Thyroid gland (tissue), 4 donors: ENCODE results near the gene GALP. TPM values are rescaled to one million over a fixed set of nuclear protein-coding genes. Genes with fewer than 3 reads are reported as not detected.
"Not testable (repeated sequence)": the region's sequence is repeated elsewhere in the genome, so short reads cannot be mapped to it uniquely, and the experiment has no call there.

ENCODE experiments used
- DNase-seq, 2 donors: peaks; one replicate each; pipeline ENCODE4 v3.0.0-alpha.2; 2019
- H3K27ac ChIP-seq, 3 donors: fragments of 200-600 bp; sonication (generic); 1 replicate in 2 of 3; 2 replicates in 1 of 3; pipeline ENCODE4 v1.5.1; 2016 to 2019; ENCODE audit warnings: mild to moderate bottlenecking in 1 of 3, moderate library complexity in 1 of 3
- H3K27me3 ChIP-seq: fragments of 200-600 bp; sonication (generic); one replicate; pipeline ENCODE4 v1.5.1; 2019
- H3K36me3 ChIP-seq, 2 donors: fragments of 200-600 bp; sonication (generic); one replicate each; pipeline ENCODE4 v1.5.1; 2016 to 2019
- H3K4me1 ChIP-seq, 2 donors: fragments of 200-600 bp; sonication (generic); one replicate each; pipeline ENCODE4 v1.5.1; 2017 to 2019
- H3K4me3 ChIP-seq, 3 donors: fragments of 200-600 bp; sonication (generic); replicated peaks in 1 of 3; 1 replicate in 2 of 3; 2 replicates in 1 of 3; pipeline ENCODE4 v1.5.1; 2016; ENCODE audit warnings: mild to moderate bottlenecking in 1 of 3
- H3K9me3 ChIP-seq: fragments of 200-600 bp; sonication (generic); one replicate; pipeline ENCODE4 v1.5.1; 2017
- CTCF ChIP-seq, 6 experiments: fragments of 200-600 bp in 3 of 6; fragments of 450-650 bp in 3 of 6; sonication (generic) in 3 of 6; IDR thresholded peaks; one replicate each; pipeline ENCODE4 v1.5.1; 2016 to 2019; ENCODE audit warnings: antibody characterized with exemption in 6 of 6, mild to moderate bottlenecking in 2 of 6, inconsistent platforms in 1 of 6, moderate library complexity in 1 of 6
- POLR2A ChIP-seq, 2 donors: fragments of 450-650 bp; IDR thresholded peaks; one replicate each; pipeline ENCODE4 v1.6.1; 2017; ENCODE audit warnings: antibody characterized with exemption in 2 of 2, mild to moderate bottlenecking in 2 of 2, moderate library complexity in 1 of 2
- WGBS, 2 donors: methylation state at CpG; one replicate each; pipeline ENCODE4 v1.1.5; 2017; 5-methylcytosine and 5-hydroxymethylcytosine counted together
- intact Hi-C: fragments of 100-400 bp; cut with DNase I; formaldehyde crosslinking; loops from one replicate; pipeline ENCODE4 v1.15.1; 2023
- total RNA-seq, 4 donors: library from RNA; depleted of rRNA; stranded (reverse); fragments of >200 nt; gene quantifications; one replicate each; pipeline ENCODE4 v1.2.3, GENCODE V29; 2016

The GALP gene
- total RNA-seq, 4 donors from 2014 or later = not detected

DNA sequence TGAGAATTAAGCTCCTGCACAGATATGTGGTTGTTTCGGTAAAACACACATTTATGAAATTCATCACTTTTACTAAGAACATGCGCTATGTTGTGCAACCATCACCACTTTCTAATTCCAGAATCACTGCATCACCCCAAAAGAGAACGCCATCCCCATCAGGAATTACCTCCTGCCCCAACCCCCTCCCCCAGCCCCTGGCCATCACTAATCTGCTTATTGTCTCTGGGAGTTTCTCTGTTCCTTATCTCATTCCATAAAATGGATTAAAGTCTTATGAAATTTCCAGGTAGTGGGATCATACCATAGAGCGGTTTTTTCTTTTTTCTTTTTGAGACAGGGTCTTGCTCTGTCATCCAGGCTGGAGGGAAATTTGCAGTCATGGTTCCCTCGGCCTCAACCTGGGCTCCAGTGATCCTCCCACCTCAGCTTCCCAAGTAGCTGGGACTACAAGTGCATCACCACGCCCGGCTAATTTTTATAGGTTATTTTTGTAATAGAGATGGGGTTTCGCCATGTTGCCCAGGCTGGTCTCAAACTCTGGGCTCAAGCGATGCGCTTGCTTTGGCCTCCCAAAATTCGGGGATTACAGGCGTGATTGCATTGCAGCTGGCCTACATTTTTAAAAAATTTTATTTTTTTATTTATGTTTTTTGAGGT lies 18.3 kb downstream of the GALP start:
- Histone ChIP-seq H3K36me3 (no peaks in the 10 kb centered on the region), H3K4me3 (no peak overlapping the region), H3K27ac (no peak overlapping the region), H3K4me1 (no peaks in the 10 kb centered on the region), H3K9me3 (no peaks in the 10 kb centered on the region), H3K27me3 (no peaks in the 10 kb centered on the region)
- intact Hi-C loops = no loop called here
- no peak for TF ChIP-seq CTCF (IDR thresholded peaks at IDR 0.05)
- TF ChIP-seq POLR2A (IDR thresholded peaks at IDR 0.05) = no peak
- DNase-seq = no peak
- WGBS, 2 donors = 81% methylated on average over 12 of the region's 12 CpGs

DNA sequence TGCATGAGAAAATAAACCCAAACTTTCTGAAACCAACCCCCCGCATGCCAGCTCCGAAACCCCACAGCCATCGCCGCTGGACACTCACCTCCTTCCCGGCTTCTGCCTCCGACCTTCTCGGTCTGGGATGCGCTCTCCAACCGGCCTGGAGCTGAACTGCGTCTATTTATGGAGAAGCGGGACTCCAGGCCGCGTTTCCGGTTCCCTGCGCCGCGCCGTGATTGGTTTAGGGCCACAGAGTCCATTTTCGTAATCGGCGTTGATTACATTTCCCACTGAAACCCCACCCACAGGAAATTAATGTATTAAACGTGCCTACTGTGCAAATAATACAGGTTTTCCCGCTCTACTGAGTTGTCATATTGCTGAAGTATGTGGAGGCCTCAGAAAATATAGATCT lies 21.8 kb downstream of the GALP start, which contains the start of gene ZSCAN5B:
TSS of gene ZSCAN5B (minus strand) at position 138 of the 400 bp plus-strand sequence. CDS start 4,731 bp downstream, outside the sequence.
- 86 to 89% methylated on average over 23 of the region's 23 CpGs for WGBS, 2 donors
- H3K27ac ChIP-seq, intact Hi-C loops, H3K9me3 ChIP-seq, DNase-seq, H3K4me1 ChIP-seq, H3K36me3 ChIP-seq, H3K27me3 ChIP-seq, H3K4me3 ChIP-seq: not testable (repeated sequence)

GRCh38 chr19:56199687-56200086 lies 23.9 kb downstream of the GALP start:
- Histone ChIP-seq H3K27ac (no peak overlapping the region), H3K4me3 (no peak overlapping the region), H3K36me3 (no peaks in the 10 kb centered on the region), H3K9me3 (no peaks in the 10 kb centered on the region), H3K27me3 (no peaks in the 10 kb centered on the region), H3K4me1 (no peaks in the 10 kb centered on the region)
- WGBS, 2 donors = 69 to 70% methylated on average over 7 of the region's 7 CpGs
- intact Hi-C loops = no loop called here
- DNase-seq = no peak
- TF ChIP-seq CTCF (IDR thresholded peaks at IDR 0.05) (no peak), POLR2A (IDR thresholded peaks at IDR 0.05) (no peak)

DNA sequence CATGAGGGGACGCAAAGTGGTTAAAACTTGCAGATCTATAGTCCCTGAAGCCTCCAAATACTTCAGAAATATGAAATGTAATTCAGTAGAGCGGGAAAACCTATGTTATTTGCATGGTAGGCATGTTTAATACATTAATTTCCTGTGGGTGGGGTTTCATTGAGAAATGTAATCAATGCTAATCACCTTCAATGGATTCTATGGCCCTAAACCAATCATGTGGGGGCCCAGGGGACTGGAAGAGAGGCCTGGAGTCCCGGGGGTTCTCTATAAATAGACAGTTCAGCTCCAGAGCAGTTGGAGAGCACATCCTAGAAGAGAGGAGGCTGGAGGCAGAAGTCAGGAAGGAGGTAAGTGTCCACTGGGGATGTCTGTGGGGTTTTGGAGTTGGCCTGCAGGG lies 26.2 kb downstream of the GALP start, which contains the start of gene ZSCAN5C:
TSS of gene ZSCAN5C (plus strand) at position 301 of the 400 bp plus-strand sequence. CDS start 3,641 bp downstream, outside the sequence.
- intact Hi-C loops = no loop called here
- Histone ChIP-seq H3K9me3 (no peaks in the 10 kb centered on the region), H3K36me3 (no peaks in the 10 kb centered on the region), H3K4me3 (no peak within 1 kb of the TSS), H3K27ac (no peak within 1 kb of the TSS), H3K4me1 (no peaks in the 10 kb centered on the region), H3K27me3 (no peaks in the 10 kb centered on the region)
- no peak for DNase-seq
- WGBS, 2 donors = 59 to 63% methylated on average over 3 of the region's 3 CpGs
- no peak for TF ChIP-seq CTCF (IDR thresholded peaks at IDR 0.05)
- no peak for TF ChIP-seq POLR2A (IDR thresholded peaks at IDR 0.05)

- WGBS, 2 donors = 61 to 72% methylated on average over 4 to 5 of the region's 5 CpGs
- H3K36me3 ChIP-seq, H3K27ac ChIP-seq, H3K9me3 ChIP-seq, intact Hi-C loops, H3K27me3 ChIP-seq, DNase-seq, H3K4me1 ChIP-seq, H3K4me3 ChIP-seq: not testable (repeated sequence)
Measured at GRCh38 chr19:56207581-56207980, 31.8 kb downstream of the GALP start.

DNA sequence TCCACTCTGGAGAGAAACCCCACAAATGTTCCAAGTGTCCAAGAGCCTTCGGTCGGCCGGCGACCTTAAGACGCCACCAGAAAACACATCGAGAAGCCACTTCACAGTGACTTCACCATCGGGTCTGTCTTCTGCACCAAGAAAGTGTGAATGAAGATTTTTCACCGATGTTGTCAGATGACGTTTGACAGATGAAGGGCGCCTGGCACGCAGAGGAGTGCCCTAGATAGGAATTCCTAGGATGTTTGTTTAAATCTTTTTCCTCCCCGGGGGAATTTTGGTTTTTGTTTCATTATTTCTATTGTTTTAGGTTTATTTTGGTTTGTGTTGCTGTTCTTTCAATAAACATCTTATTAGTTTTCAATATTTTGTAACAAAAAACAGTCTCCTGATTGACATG lies 33.3 kb downstream of the GALP start:
- no peaks in the 10 kb centered on the region for H3K4me1 ChIP-seq
- intact Hi-C loops = no loop called here
- no peak for TF ChIP-seq CTCF (IDR thresholded peaks at IDR 0.05)
- TF ChIP-seq POLR2A (IDR thresholded peaks at IDR 0.05) = no peak
- 82 to 90% methylated on average over 12 of the region's 12 CpGs for WGBS, 2 donors
- no peak overlapping the region for H3K27ac ChIP-seq
- H3K36me3 ChIP-seq = no peaks in the 10 kb centered on the region
- H3K4me3 ChIP-seq = no peak overlapping the region
- no peak for DNase-seq
- no peaks in the 10 kb centered on the region for H3K9me3 ChIP-seq
- H3K27me3 ChIP-seq = no peaks in the 10 kb centered on the region

DNA sequence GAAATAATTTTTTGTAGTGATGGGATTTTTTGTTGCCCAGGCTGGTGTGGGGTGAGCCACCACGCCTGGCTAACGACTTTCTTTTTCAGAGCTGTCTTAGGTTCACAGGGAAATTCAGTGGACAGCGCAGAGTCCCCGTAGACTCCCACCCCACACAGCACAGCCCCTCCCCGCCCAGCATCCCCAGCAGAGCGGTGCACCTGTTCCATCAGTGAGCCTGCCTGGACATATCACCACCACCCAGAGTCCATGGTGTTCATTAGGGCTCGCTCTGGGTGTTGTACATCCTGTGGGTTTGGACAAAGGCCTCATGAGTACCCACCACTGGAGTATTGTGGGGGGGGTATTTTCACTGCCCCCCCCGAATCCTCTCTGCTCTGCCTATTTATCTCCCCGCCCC lies 34.2 kb downstream of the GALP start:
- H3K4me1 ChIP-seq, H3K9me3 ChIP-seq, H3K4me3 ChIP-seq, H3K27me3 ChIP-seq, intact Hi-C loops, H3K27ac ChIP-seq, H3K36me3 ChIP-seq, DNase-seq: not testable (repeated sequence)
- WGBS, 2 donors = 85 to 88% methylated on average over 8 to 9 of the region's 9 CpGs
